Raji (cell line): ENCODE data around the gene FAIM2.

Experiments
- POLR2A ChIP-seq: IDR thresholded peaks from 2 replicates; pipeline ENCODE4 v1.6.1; 2011; ENCODE audit warnings: low read depth, low read length, control low read depth; ENCODE audit not compliant: insufficient read depth

The FAIM2 gene

DNA sequence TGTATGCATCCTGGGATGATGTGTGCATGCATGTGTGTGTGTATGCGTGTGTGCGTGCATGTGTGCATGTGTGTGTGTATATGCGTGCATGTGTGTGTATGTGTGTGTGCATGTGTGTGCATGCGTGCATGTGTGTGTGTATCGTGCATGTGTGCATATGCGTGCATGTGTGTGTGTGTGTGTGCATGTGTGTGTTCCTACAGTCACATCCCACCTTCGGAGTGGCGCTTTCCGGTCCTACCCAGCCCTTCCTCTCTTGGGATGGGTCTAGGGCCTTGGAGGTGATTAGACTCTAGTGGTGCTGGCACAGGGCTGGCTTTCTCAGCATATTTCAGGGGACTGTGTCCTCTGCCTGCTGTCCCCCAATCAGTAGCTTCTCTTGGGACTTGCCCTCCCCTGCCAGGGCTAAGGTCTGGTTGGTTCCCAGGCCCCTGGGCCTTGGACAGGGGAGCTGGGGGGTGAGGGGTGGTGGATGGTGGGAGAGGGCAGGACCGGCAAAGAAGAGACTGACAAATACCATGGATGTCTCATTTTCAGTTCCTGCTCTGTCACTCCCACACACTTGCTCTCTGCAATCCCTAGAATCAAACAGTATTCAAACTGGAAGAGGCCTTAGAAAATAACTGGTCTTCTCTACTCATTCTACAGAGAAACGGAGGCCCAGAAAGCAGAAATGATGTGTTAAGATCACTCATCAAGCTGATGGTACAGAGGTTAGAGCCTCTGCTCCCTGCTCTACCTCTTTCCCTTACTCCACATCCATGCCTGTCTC lies 21.9 kb upstream of the FAIM2 start:
- no peak for TF ChIP-seq POLR2A

DNA sequence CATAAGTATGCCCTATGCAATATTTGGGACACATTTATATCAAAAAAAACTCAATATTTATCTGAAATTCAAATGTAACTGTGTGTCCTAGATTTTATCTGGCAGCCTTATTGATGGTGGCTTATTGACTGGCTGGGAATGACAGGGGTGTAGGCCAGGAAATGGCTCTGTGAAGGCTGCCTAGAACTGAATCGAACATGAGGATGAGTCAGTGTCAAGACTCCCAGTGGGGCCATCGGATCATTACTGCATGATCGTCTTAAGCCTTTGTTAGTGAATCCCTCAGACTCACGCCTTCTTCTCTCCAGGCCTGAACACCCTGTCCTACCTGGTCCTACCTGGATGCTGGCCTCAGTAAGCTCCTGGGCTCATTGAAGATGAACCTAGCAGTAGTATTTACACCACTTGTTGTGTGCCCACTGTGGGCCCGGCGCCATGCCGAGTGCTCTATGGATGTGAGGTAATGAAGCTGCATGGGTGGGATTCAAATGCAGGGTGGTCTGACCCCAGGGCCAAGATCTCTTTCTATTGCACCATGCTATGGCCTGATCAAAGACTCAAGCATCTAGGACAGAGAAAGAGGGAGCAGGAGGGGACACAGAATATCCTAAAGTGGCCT lies 21.0 kb upstream of the FAIM2 start:
- TF ChIP-seq POLR2A, result no peak

DNA sequence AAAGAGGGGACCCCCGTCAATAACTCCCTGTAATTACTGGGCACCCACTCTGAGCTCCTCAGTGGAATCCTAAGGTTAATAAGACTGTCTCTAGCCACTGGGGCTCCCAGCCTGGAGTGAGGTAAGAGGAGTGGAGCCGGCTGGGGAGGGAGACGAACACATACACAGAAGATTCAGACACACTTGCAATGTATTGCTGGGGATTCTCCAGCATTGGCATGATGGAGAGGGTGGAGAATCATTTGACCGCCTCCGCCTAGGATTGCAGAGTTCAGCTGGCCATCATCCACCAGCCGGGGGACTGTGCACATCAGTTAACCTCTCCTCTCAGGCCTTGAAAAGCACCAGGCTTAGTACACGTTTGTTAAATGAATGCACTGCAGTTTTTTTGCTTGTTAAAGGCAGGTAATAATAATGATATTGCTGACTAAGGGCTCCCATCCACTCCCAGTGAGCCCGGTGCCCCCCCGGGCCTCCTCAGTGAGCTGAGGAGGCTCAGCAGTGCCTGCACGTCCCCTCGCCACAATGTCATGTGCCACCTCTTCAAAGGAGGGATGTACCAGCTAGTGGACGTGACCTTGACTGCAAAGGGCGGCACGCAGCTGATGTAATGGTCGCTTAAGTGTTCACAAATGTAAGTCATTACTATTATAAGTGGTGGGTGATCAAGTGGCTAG lies 20.3 kb upstream of the FAIM2 start:
- no peak for TF ChIP-seq POLR2A

DNA sequence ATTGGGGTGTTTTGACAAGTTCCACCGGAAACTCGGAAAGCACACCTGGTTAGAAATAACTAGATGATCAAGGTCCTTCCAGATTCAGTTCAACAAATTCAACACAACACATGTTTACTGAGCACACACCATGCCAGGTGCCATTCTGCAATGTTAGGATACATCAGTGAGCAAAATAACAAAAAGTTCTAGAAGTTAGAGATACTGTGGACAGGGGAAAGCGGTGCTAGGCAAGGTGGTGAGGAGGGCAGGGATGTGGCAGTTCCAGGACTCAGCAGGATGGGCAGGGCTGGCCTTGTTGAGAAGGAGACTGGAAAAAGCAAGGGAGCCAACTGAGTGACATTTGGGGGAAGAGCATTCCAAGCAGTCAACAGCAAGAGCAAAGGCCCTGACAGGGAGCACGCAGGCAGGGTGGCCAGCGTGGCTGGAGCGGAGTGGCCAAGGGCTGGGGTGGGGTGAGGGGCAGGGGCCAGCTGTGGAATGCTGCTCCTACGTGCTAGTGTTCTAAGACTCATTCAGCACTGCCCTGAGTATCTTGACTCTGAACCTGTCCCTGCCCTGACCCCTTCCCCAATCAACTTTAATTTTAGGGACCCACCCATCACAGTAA lies 19.4 kb upstream of the FAIM2 start:
- no peak for TF ChIP-seq POLR2A

DNA sequence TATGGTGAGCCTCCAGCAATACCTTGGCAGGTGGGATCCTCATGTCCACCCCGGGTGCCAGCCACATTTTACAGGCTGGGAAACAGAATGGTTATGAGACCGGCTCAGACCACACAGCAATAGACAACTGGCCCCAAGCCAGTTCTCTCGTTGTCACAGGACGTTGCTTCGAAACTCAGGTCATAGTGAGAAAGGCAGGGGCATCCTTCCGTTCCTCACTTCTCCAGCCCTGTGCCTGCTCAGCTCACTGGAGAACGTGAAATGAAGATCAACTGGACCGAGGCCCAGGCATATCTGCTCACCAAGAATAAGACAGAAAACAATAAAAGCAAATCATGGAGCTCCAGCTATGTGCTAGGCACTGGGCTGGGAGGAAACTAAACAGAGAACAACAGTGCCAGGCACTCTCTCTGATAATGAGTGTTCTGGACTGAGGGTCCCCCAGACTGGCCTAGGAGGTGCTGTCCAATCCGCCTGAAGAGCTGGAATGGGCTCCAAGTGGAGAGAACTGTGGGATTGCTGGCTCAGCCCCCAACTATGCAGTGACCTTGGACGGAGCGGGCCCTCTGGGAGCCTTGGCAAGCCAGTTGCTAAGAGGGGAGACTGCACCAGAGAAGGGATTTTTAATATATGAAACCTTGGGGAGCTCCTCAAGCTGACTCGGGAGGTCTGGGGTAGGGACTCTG lies 18.8 kb upstream of the FAIM2 start:
- TF ChIP-seq POLR2A, result no peak

DNA sequence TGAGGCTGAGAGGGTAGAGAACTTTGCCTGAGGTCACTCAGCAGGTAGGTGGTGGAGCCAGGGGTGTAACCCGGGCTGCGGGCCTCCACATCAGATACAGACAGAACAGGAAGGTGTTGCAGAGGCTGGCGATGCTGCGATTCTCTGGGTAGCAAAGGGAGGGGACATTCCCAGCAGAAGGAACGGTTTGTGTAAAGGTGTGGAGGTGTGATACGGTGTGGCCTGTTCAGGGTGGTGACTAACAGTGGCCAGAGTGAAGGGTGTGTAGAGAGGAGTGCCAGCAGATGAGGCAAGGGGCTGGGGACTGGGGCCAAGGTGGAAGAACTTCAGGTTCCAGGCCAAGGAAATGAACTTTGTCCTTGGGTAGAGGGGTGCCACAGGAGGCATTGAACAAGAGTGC lies 18.2 kb upstream of the FAIM2 start:
- no peak for TF ChIP-seq POLR2A

DNA sequence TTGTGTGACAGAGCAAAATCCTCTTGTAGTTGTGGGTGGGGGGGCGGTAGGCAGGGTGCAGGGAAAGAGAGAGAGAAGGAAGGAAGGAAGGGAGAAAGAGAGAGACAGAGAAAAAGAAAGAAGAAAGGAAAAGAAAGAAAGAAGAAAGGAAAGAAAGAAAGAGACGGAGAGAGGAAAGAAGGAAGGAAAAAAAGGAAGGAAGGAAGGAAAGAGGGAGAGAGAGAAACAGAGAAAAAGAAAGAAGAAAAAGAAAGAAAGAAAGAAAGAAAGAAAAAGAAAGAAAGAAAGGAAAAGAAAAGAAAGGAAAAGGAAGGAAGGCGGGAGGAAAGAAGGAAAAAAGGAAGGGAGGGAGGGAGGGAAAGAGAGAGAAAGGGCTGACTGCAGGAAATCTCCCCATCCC lies 17.6 kb upstream of the FAIM2 start:
- no peak for TF ChIP-seq POLR2A

DNA sequence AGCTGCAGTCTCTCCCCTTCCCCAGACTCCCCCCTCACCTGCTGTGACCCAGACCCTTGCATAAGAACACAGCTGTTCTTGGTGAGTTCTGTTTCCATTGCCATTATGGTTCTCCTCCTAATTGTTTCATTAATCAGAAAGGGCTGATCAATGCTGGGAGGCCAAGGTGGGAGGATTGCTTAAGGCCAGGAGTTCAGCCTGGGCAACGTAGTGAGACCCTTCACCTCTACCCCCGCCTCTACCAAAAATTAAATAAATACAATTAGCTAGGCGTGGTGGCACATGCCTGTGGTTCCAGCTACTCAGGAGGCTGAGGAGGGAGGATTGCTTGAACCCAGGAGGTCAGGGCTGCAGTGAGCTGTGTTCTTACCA lies 17.2 kb upstream of the FAIM2 start:
- no peak for TF ChIP-seq POLR2A

DNA sequence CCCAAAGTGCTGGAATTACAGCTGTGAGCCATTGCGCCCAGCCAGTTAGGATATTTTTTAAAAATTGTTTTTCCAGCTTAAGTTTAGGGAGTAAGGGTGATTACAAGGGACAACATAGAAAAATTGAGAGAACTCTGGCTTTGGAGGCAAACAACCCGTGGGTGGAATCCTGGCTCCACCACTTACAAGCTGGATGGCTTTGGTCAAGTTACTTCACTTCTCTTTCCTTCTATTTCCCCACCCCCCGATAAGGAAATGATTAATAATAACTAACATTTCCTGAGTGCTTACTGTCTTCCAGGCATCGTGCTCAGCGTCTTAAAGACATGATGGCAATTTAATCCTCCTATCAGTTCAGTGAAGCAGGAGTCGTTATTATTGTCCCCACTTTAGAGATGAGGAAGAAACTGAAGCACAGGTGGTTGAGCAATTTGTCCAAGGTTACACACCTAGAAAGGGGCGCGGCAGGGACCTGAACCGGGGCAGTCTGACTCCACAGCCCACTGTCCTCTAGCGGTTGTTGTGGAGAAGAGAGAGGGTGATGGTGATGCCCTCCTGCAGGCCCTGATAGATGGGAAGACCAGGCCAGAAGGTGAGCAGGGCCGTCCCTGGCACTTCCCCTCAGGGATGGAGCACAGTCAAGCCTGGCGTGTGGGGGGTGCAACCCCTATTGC lies 16.7 kb upstream of the FAIM2 start:
- no peak for TF ChIP-seq POLR2A

DNA sequence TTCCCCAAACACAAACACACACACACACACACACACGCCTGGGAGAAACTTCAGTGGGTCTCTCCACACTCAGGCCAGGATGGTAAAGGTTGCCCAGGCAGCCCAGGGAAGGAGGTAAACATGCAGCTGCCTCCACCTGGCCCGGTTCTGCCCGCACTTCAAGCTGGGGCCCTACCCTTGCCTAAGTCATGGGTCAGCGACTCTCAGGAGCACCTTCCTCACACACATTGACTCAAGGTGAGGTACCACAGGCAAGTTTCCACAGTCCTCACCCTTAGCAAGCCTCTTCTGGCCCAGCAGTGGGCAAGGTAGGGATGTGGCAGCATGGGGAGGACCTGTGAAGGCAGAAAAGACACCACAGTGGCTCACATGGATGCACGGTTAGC lies 14.1 kb upstream of the FAIM2 start:
- no peak for TF ChIP-seq POLR2A

DNA sequence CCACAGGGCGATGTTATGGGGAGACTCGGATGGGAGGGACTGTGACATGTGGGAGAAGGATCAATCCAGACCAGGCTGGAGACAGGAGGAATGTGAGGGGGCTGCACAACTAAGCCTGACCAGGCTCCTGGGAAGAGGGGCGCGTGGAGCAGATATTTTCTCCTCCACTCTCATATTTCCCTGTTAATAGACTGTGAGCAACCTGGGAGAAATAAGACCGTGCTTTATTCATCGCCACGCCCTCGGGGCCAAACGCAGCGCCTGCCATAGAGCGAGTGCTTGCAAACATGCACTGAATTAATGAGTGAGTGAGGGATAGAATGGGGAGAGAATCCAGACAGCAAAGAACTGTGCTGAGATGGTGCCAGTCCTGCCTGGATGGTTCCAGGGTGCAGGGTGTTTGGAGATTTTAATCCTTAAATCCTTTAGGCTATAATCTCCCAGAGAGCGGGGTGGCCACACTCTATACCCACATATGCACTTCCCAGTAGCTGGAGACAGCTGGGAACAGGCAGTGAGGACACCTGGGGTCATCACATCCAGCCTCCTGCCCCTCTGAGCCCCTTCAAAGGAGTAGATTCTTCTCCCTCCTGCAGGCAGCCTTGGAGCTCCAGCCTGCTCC lies 13.6 kb upstream of the FAIM2 start:
- TF ChIP-seq POLR2A, result no peak

DNA sequence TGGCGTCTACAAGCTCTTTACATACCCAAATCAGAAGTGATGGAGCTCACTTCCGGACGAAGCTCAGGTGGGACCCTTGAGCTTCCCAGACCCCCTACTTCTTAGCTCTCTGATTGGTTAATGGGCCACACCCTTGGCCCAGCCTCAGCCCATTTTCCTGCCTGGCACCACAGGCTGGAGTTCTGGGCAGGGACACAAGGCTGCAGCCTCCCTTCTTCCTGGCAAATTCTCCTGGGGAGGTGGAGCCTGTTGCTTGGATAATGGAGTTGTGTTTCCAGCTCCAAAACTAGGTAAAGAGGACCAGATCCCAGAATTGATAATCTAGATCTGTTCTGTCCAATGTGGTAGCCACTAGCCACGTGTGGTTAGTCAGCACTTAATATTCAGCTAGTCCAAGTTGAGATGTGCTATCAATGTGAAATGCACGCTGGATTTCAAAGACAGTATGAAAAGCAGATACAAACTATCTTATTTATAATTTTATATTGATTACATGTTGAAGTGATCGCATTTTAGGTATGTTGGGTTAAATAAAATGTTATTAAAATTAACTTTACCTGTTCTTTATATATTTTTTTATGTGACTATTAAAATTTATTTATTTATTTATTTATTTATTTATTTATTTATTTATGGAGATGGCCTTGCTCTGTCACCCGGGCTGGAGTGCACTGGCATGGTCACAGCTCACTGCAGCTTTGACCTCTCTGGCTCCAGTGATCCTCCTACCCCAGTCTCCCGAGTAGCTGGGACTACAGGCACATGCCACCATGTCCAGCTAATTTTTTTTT lies 12.6 kb upstream of the FAIM2 start:
- no peak for TF ChIP-seq POLR2A

DNA sequence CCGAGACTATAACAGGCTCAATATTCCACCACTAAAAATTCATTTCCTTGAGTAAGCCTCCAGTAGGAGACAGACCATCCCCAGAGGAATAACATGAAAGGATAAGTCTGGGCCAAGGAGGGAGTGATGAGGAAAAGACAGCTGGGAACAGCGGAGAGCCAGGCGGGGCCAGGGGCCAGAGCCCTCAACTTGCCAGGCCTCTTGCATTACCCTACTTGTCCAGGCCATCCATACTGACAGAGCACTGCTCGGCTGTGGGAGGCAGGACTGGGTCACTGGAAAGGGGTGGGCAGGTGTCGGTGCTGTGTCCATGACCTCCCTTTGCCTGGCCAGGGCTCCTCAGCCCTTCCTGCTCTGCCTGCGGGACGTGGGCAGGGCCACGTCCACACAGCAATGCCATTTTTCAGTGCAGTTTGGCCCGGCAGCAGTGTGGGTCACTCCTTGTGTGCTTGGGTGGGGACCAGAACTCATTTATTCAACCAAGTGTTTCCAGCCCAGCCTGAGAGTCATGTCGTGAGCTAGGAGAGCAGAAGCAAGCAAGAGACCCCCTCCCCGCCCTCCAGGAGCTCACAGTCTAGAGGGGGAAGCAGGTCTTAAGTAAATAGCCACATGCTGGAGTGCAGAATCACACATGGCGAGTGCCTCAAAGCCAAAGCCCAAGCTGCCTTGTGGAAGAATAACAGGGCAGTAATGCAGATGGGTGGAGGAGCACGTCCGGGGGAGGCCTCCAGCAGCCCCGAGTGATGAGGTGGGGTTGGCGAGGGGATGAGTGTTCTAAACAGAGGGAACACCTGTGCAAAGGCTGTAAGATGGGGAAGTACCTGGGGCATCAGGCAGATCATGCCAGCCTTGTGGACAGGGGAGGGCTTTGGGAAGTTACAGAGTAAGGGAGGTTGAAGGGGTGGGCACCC lies 8.9 kb upstream of the FAIM2 start:
- no peak for TF ChIP-seq POLR2A

DNA sequence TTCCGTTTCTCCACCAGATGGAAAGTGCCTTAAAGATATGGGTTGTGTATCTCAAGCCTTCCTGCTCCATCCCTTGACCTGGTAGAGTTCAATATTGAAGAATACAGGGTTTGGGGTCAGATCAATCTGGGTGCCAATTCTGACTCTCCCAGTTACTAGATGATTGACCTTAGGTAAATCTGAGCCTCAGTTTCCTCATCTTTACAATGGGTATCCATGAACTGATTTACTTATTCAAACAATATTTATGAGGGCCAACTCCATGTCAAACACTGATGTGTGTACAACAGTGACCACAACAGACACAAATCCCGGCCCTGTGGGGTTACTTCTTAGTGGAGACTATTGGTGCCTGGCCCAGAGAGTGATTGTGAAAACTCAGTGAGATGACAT lies 7.5 kb upstream of the FAIM2 start:
- no peak for TF ChIP-seq POLR2A
